HUES48 (cell line): ENCODE measurements around the gene C1GALT1.
"Not testable (repeated sequence)": the region's sequence is repeated elsewhere in the genome, so short reads cannot be mapped to it uniquely, and the experiment has no call there.

Source experiments
- H3K27ac ChIP-seq: one replicate; pipeline ENCODE4 v1.7.0; 2013; ENCODE audit warnings: low read depth, low read length, inconsistent platforms
- H3K27me3 ChIP-seq: 2 replicates; pipeline ENCODE4 v1.6.1; 2013; ENCODE audit warnings: mild to moderate bottlenecking, low read length; ENCODE audit not compliant: control insufficient read depth, insufficient read depth
- H3K36me3 ChIP-seq: 2 replicates; pipeline ENCODE4 v1.6.1; 2013; ENCODE audit warnings: low read length; ENCODE audit not compliant: control insufficient read depth, insufficient read depth
- H3K4me1 ChIP-seq: 2 replicates; pipeline ENCODE4 v1.6.1; 2013; ENCODE audit warnings: mild to moderate bottlenecking, low read length; ENCODE audit not compliant: control insufficient read depth, insufficient read depth
- H3K4me3 ChIP-seq: 2 replicates; pipeline ENCODE4 v1.5.1; 2013; ENCODE audit warnings: mild to moderate bottlenecking, low read depth, low read length
- H3K9ac ChIP-seq: 2 replicates; pipeline ENCODE4 v1.6.1; 2013; ENCODE audit warnings: mild to moderate bottlenecking, low read depth, low read length, moderate library complexity
- H3K9me3 ChIP-seq: 2 replicates; pipeline ENCODE4 v1.6.1; 2013; ENCODE audit warnings: low read length; ENCODE audit not compliant: control insufficient read depth, insufficient read depth

C1GALT1 gene

DNA sequence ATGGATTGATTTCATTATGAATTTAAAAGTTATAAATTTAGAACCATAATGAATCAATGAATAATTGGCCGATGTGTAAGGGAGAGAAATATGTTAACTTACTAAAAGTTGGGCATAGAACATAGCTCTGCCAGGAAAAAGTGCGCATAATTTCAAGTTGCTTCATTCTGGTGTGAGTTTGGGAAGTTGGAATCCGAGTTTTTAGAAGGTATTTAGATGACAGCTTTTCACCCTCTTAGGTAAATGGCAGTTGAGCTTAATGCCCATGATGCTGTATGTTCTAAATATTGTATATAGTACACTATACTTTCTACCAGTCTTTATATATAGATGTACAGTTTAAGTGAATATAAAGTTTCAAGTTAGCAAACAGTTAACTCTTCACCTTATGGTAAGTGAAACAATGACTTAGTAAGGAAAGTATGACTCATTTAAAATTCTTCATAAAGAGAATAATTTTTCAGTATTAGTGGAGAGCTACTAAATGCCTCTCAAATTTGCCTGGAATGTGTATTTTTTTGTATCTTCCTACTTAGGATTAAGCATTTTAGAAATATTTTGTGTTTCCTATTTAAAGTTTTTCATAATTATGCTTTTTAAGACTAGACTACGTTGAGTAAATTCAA lies 1.6 kb downstream of the C1GALT1 start:
- no peaks in the 10 kb centered on the region for H3K9me3 ChIP-seq
- peak overlapping the region; percentile 87 for H3K9ac ChIP-seq
- H3K27ac ChIP-seq: peak overlapping the region; percentile 97
- H3K36me3 ChIP-seq: peaks cover 8% of the 10 kb centered on the region
- H3K4me3 ChIP-seq: peak overlapping the region; percentile 96
- H3K27me3 ChIP-seq: no peaks in the 10 kb centered on the region
- H3K4me1 ChIP-seq: peaks cover 48% of the 10 kb centered on the region

DNA sequence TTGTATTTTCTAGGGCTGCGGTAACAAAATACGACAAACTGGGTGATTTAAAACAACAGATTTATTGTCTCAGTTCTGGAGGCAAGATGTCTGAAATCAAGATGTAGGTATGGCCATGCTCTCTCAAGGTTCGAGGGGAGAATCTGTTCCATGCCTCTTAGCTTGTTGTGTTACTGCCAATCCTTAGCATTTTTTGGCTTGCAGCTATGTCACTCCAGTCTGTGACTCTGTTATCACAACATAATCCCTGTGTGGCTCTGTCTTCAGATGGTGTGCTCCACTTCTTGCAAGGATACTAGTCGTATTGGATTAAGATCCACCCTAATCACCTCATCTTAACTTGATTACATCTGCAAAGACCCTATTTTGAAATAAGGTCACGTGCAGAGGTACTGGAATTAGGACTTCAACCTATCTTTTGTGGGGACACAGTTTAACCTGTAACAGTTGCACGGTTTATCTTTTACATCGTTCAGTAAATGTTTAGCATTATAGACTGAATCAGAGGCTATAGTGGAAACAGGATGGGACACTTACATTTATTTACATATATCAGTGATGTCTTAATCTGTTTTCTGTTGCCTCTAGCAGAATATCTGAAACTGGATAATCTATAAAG lies 3.1 kb downstream of the C1GALT1 start:
- Histone ChIP-seq H3K27ac (no peak overlapping the region), H3K4me1 (peaks cover 62% of the 10 kb centered on the region), H3K9ac (no peak overlapping the region), H3K9me3 (no peaks in the 10 kb centered on the region), H3K27me3 (no peaks in the 10 kb centered on the region), H3K36me3 (peaks cover 12% of the 10 kb centered on the region), H3K4me3 (peak overlapping the region; percentile 96)

DNA sequence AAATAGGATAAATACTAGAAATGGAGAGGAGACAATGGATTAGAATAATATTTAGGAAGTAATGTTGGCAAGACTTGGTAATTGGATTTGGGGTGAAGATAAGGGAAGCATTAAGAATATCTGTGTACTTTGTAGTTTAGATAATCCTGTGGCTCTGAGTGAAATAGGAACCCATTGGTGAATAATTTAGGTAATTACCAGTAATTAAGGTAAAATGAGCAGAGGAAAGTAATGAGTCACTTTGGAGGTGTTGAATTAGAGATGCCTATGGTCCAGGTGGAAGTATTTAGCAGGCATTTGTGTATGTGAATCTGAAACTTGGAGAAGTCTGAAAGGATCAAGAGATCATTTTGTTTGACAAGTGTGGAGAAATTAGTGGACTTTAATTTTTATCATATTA lies 5.7 kb downstream of the C1GALT1 start:
- no peaks in the 10 kb centered on the region for H3K27me3 ChIP-seq

DNA sequence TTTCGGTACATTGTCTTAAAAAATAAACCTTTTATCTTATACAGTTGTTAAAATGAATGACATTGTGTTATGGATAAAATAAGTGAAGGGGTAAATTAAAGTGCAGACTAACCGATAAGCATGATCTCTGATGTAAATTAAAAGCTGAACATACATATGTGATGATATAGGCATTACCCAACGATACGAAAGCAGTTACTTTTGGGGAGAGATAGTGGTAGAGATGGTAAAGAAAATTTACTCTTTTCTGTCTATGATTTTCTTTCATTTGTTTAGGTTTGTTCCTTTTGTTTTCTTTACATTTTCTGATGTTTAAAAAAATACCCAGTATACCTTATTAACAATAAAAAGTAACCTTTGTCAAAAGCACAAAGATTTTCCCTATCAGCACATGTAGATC lies 6.4 kb downstream of the C1GALT1 start:
- H3K9ac ChIP-seq: no peak overlapping the region
- no peak overlapping the region for H3K27ac ChIP-seq
- no peaks in the 10 kb centered on the region for H3K27me3 ChIP-seq
- peaks cover 22% of the 10 kb centered on the region for H3K36me3 ChIP-seq
- H3K4me3 ChIP-seq: no peak overlapping the region
- H3K4me1 ChIP-seq: peaks cover 52% of the 10 kb centered on the region
- peaks cover 7% of the 10 kb centered on the region; the same call in 1 of the 2 replicates for H3K9me3 ChIP-seq

More for the DNA sequence above, 5.7 kb downstream of the C1GALT1 start:
- Histone ChIP-seq H3K4me1 (peaks cover 53% of the 10 kb centered on the region), H3K36me3 (peaks cover 22% of the 10 kb centered on the region), H3K4me3 (no peak overlapping the region), H3K9ac (no peak overlapping the region), H3K9me3 (peaks cover 7% of the 10 kb centered on the region; the same call in 1 of the 2 replicates), H3K27ac (no peak overlapping the region)

DNA sequence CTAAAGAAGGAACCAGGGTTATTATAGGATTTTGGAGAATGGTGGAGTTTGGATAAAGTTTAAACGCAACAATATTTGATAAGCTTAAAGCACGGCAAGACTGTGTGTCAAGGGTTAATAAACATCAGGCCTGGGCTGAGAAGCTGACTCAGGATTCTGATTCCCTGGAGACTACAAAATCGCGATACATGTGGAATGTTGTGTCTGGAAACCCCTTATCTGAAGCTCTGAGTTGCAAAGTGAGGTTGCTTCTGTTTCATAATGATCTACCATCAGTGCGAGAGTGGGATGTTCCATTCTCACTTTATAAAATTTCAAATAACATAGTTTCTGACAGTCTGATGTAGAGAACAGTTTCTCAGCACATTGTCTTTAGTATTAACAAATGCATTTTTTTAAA lies 7.8 kb downstream of the C1GALT1 start:
- peaks cover 21% of the 10 kb centered on the region for H3K36me3 ChIP-seq
- H3K4me3 ChIP-seq: no peak overlapping the region

DNA sequence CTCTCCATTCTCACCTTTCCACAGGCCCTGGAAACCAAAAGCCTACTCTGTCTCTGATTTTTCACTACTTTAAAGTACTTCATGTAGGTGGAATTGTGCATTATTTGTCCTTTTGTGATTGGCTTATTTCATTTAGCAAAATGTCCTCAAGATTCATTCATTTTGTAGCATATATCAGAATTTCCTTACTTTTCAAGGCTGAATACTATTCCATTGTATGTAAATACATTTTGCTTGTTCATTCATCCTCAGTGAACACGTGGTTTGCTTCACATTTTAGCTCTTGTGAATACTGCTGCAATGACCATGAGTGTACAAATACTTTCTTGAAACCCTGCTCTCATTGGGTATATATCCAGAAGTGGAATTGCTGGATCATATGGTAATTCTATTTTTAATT lies 8.8 kb downstream of the C1GALT1 start:
- Histone ChIP-seq H3K9ac (no peak overlapping the region), H3K27me3 (no peaks in the 10 kb centered on the region), H3K4me3 (no peak overlapping the region), H3K27ac (no peak overlapping the region), H3K9me3 (peaks cover 7% of the 10 kb centered on the region; the same call in 1 of the 2 replicates), H3K36me3 (peaks cover 14% of the 10 kb centered on the region), H3K4me1 (peaks cover 40% of the 10 kb centered on the region)

More for the DNA sequence above, 7.8 kb downstream of the C1GALT1 start:
- peaks cover 45% of the 10 kb centered on the region for H3K4me1 ChIP-seq
- no peaks in the 10 kb centered on the region for H3K27me3 ChIP-seq
- H3K27ac ChIP-seq: peak overlapping the region; percentile 43
- no peak overlapping the region for H3K9ac ChIP-seq
- peaks cover 7% of the 10 kb centered on the region; the same call in 1 of the 2 replicates for H3K9me3 ChIP-seq

DNA sequence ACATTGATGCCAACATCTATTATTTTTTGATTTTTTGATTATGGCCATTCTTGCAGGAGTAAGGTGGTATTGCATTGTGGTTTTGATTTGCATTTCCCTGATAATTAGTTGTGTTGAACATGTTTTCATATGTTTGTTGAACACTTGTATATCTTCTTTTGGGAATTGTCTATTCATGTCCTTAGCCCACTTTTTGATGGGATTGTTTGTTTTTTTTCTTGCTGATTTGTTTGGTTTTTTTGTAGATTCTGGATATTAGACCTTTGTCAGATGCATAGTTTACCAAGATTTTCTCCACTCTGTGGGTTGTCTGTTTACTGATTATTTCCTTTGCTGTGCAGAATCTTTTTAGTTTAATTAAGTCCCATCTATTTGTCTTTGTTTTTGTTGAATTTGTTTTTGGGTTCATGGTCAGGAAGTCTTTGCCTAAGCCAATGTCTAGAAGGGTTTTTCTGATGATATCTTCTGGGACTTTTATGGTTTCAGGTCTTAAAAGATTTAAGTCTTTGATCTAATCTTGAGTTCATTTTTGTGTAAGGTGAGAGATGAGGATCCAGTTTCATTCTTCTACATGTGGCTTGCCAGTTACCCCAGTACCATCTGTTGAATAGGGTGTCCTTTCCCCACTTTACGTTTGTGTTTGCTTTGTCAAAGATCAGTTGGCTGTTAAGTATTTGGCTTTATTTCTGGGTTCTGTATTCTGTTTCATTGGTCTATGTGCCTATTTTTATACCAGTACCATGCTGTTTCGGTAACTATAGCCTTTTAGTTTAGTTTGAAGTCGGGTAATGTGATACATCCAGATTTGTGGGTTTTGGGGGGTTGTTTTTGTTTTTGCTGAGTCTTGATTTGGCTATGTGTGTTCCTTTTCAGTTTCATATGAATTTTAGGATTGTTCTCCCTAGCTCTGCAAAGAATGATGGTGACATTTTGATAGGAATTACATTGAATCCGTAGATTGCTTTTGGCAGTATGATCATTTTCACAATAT lies 10.7 kb downstream of the C1GALT1 start:
- not testable (repeated sequence) for H3K9ac ChIP-seq, H3K27me3 ChIP-seq, H3K4me3 ChIP-seq, H3K9me3 ChIP-seq, H3K27ac ChIP-seq
- peaks cover 27% of the 10 kb centered on the region for H3K4me1 ChIP-seq
- H3K36me3 ChIP-seq: peaks cover 14% of the 10 kb centered on the region

DNA sequence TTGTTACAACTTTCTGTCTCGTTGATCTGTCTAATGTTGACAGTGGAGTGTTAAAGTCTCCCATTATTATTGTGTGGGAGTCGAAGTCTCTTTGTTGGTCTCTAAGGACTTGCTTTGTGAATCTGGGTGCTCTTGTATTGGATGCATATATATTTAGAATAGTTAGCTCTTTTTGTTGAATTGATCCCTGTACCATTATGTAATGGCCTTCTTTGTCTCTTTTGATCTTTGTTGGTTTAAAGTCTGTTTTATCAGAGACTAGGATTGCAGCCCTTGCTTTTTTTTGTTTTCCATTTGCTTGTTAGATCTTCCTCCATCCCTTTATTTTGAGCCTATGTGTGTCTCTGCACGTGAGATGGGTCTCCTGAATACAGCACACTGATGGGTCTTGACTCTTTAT lies 17.2 kb downstream of the C1GALT1 start:
- H3K4me1 ChIP-seq: peaks cover 32% of the 10 kb centered on the region
- H3K27me3 ChIP-seq, H3K36me3 ChIP-seq, H3K4me3 ChIP-seq, H3K9ac ChIP-seq, H3K9me3 ChIP-seq, H3K27ac ChIP-seq: not testable (repeated sequence)

DNA sequence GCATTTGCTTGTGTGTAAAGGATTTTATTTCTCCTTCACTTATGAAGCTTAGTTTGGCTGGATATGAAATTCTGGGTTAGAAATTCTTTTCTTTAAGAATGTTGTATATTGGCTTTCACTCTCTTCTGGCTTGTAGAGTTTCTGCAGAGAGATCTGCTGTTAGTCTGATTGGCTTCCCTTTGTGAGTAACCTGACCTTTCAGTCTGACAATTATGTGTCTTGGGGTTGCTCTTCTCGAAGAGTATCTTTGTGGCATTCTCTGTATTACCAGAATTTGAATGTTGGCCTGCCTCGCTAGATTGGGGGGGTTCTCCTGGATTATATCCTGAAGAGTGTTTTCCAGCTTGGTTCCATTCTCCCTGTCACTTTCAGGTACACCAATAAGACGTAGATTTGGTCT lies 17.9 kb downstream of the C1GALT1 start:
- H3K27ac ChIP-seq, H3K4me3 ChIP-seq, H3K36me3 ChIP-seq, H3K9ac ChIP-seq, H3K27me3 ChIP-seq, H3K9me3 ChIP-seq: not testable (repeated sequence)
- H3K4me1 ChIP-seq: peaks cover 38% of the 10 kb centered on the region

DNA sequence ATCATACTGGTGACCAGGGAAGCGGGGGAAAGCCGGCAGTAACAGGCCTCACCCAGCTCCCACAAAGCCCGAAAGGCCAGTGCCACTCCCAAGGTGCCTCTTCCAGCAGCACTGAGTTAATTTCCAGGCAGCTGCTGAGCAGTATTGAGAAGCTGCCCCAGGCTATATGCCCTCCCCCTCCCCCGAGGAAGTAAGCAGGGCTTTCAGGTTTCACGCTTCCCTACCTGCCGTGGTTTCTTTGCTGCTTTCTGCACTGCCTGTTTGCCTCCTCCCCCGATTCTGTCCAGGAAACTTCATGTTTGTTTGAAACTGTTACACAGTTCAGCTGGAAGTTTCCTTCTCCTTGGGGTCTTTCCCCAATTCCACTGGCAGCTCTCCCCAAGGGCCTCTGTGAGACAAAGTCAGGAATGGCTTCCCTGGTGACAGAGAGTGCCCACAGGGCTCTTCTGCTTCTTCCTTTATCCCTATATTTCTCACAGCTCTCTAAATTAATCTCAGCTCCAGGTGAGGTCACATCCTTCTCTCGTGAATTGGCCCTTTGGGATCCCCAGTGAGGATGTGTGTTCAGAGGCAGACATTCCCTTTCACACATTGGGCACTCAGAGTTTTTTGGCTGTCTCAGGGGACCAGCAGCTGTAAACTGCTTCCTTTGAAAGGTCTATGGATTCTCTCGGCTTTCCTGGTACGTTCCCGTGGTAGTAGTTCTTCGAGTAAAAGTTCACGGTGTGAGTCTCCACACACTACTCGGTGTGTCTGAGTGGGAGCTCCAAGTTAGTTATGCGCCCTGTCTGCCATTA lies 19.4 kb downstream of the C1GALT1 start:
- H3K27ac ChIP-seq: peak overlapping the region; percentile 69
- H3K36me3 ChIP-seq: no peaks in the 10 kb centered on the region
- H3K9me3 ChIP-seq: no peaks in the 10 kb centered on the region
- H3K4me1 ChIP-seq: peaks cover 41% of the 10 kb centered on the region
- 0 out of 2 replicates have a peak overlapping the region, but pooled peaks have one; percentile 31 for H3K4me3 ChIP-seq
- no peaks in the 10 kb centered on the region for H3K27me3 ChIP-seq
- 0 out of 2 replicates have a peak overlapping the region, but pooled peaks have one; percentile 18 for H3K9ac ChIP-seq
